ENCODE measurements around the gene ZDHHC24.

- TF ChIP-seq POLR2A (IDR thresholded peaks at IDR 0.05; ENCODE audit: low read length) (no peak), GATA1 (IDR thresholded peaks at IDR 0.05; ENCODE audit: low read depth, low read length) (no peak)
Observed at GRCh38 chr11:66591175-66591574, 45.3 kb upstream of the ZDHHC24 start.

Data from erythroblast (primary cell).